HG03039 (cell line): ENCODE results near the gene KCP.
A peak's percentile ranks its signal among the peaks of the same experiment; 100 is the strongest.

Experiments used
- ATAC-seq: cut with Tn5 transposase; IDR thresholded peaks from one replicate; pipeline ENCODE4 v1.9.1; 2021; ENCODE audit warnings: mild to moderate bottlenecking, moderate library complexity; ENCODE audit not compliant: unreplicated experiment

Gene KCP

GRCh38 chr7:128888756-128889095 is 21.8 kb downstream of the KCP start:
- no peak for ATAC-seq

DNA sequence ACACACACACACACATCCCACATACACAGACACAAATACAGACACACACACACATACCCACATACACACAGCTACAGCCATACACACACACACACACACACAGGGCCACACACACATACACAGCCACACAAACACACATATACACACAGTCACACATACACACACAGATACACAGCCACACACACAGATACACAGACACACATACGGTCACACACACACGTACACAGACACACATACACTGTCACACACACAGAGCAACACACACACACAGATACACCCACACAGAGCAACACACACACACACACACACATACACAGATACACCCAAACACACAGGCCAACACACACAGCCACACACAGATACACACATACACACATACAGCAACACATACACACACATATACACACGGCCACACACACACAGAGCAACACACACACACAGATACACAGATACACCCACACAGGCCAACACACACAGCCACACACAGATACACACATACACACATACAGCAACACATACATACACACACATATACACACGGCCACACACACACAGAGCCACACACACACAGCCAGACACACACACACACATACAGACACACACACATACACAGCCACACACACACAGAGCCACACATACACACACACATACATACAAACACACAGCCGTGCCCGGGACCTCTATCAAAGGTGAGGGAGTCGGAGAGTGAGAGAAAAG is 22.3 kb downstream of the KCP start:
- no peak for ATAC-seq

GRCh38 chr7:128887169-128888038 is 23.1 kb downstream of the KCP start:
- no peak for ATAC-seq

- ATAC-seq, result no peak
These were observed 23.9 kb downstream of the KCP start for GRCh38 chr7:128886391-128887168.

DNA sequence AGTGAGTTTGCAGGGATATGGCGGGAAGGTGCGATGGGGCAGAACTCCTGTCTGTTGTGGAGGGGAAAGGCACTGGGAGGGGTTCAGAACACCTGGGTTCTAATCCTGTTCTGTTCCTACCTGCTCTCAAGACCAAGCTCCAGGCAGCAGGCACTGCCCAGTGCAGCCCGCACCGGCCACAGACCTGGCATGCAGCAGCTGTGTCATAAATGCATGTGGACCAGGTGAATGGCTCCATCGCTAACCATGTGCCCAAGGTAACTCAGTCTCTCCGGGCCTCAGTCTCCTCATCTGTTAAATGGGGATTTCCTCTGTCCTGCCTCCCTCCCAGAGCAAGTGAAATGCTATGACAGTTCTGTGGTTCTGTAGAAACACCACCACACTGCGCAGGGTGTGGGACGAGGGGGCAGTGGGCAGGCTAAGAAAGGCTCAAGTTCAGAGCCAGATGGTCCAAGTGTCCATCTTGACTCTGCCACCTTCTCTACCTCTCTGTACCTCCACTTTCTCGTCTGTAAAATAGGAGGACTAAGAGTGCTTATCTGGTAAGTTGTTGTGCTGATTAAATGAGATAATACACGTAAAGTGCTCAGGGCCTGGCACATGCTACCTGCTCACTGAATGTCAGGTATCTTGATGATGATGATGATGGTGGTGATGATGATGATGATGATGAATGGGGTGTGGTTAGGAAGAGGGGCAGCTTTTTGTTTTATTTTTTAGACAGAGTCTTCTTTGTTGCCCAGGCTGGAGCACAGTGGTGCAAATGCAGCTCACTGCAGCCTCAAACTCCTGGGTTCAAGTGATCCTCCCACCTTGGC is 24.9 kb downstream of the KCP start:
- no peak for ATAC-seq

DNA sequence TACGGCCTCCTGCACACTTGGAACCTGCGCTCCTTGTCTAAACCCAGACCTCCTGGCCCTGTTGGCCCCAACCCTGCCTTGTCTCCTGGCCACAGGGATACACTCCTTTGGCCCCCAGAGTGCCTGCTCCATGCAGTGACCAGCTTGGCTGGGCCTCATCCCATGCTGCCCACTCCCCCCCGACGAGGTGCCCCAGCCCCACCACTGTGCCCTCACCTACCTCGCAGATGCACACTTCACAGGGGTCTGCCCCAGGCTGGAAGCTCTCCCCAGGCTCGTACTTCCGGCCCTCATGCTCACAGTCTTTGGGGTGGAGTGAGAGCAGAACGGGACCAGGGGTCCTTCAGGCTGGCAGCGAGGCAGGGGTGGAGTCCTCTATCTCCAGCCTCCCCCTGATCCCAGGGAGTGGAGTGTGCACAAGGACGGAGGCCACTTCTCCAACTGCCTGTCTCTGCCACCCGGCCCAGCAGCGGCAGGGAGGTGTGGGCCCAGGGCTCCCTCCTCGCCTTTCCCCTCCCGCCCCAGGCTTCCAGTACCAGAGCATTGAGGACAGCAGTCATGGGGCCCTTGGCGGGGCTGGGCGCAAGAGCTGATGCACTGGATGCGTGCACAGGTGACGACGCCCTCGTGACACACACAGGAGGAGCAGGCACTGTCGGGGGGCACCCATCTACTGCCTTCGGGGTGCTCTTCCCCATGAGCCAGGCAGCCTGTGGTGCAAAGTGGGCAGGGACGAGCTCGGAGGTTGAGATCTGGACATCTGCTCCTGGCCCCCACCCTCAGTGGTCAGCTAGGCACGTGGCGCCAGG is 25.7 kb downstream of the KCP start:
- ATAC-seq, result no peak

GRCh38 chr7:128883622-128884448 is 26.7 kb downstream of the KCP start:
- ATAC-seq, result peak; percentile 45

- no peak for ATAC-seq
These were observed 28.4 kb downstream of the KCP start for GRCh38 chr7:128882134-128882533.

DNA sequence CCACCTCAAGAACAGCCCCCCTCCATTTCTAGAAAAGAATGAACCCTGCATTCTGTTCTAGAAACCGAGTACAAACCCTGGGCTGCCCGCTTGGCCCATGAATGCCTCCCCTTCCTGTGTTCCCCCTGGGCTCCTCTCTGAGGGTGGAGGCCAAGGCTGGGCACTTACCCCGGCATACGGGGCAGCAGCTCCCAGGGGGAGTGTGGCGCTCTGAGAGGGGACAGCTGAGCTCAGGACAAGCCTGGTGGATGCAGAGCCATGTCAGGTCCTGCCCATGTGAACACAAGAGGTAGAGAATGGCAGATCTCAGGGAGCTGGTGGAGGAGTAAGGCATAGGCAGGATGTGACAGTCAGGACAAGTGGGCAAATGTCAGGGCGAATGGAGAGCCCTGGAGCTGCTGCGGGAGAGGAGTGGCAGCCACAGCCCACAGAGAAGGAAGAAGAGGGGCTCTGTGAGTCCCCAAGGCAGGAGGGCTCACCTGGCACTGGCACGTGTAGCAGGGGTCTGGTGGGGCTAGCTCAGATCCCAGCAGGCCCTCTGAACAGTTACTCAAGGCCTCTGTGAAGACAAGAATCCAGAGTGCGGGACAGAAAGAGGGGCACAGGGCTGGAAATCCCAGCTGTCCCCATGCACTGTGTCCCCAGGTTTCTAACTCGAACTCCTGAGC is 28.9 kb downstream of the KCP start:
- no peak for ATAC-seq

DNA sequence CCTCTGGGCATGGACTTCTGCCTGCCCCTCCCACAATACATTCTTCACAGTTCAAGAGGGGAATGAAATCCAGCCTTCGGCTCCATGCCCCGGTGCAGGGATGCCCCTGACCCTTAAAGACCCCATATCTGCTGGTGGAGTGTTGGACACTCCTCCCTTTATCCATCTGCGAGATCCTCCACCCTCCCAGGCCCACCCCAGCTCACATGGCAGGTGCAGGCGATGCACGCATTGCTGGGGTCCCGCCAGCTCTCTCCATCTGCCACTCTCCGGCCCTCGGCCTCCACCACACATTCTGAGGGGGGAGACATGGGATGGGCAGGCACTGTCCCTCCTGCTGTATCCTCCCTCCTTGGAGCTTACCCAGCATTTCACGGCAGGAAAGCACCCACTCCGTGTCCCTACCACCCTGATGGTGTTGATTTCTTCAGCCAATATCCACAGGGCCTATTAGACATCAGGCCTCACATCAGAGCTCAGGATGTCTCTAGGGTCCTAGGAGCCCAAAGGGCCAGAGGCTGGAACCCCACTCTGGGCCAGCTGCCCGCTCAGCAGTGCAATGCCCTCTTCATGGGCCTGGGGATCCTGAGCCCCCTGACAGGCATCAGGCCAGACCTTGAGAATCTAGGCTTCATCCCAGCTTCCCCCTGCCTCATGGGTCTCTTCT is 29.6 kb downstream of the KCP start:
- no peak for ATAC-seq

- ATAC-seq, result no peak
These were observed 30.4 kb downstream of the KCP start for GRCh38 chr7:128879939-128880746.

- ATAC-seq, result no peak
These were observed 31.0 kb downstream of the KCP start for GRCh38 chr7:128879461-128879938.

- no peak for ATAC-seq
These were observed 32.0 kb downstream of the KCP start for GRCh38 chr7:128878226-128879105.

DNA sequence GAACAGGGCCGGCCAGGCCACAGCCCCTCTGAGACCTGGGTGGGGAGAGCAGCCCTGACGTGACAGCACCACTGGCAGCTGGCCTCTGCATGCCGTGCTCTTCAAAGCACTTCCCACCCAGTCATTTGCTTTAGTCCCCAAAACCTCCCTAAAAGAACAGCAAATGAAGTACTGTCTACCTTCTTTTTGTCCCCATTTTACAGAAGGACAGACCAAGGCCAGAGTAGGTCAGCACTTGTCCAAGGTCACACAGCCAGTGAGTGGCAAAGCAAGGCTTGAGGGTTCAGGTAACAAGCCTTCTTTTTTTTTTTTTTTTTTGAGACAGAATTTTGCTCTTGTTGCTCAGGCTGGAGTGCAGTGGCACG is 32.8 kb downstream of the KCP start:
- ATAC-seq, result no peak

DNA sequence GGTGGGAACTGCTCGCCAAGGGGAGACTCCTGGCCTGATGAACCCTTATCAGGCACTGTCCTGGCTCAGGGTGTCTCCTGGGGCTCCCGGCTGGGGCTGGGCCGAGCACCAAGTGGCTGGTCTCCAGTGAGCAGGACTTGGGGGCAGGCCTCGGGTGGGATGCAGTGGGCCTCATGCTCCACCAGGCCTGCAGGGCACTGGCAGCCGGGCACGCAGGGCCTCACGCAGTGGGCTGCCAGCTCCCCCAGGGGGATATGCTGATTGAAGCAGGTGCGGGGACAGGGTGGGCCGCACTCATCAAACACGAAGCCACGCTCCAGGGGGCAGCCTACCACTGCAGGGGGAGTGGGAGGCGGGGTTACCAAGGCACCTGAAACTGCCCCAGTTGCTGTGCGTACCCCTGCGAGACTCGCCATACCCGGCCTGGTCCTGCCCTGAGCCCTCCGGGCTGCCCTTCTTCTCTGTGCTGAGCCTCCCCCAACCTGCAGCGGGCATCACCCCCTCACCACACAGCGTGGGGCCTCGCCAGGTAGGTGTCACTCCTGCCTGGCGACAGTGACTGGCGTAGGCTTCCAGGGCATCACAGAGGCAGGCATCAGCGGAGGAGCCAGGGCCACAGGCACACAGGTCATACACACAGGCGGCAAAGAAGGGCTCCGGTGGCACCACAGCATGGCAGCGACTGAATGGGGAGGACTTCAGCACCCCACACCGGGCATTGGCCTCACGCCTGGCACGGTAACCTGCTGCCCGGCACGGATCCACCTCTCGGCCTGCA is 33.3 kb downstream of the KCP start:
- ATAC-seq, result no peak
